Right lobe of liver (tissue), 4 donors: ENCODE measurements around the gene PIP5K1B.

Source experiments
- POLR2A ChIP-seq: fragments of 450-650 bp; IDR thresholded peaks from one replicate; pipeline ENCODE4 v1.6.1; 2017; ENCODE audit warnings: antibody characterized with exemption, mild to moderate bottlenecking
- TF ChIP-seq, protein P1 (sequence below), 4 donors: fragments of 200-600 bp in 3 of 4; fragments of 450-650 bp in 1 of 4; IDR thresholded peaks; one replicate each; pipeline versions ENCODE4 v1.5.1 to v1.8.0; 2016 to 2022; ENCODE audit warnings: antibody characterized with exemption in 4 of 4, mild to moderate bottlenecking in 2 of 4
- donor health status: DM: no; HTN: no; CAD: no.
- donor health status: DM: no; HTN: no; CAD: no.
- donor health status: DM: no; HTN: yes; CAD: no.

DNA sequence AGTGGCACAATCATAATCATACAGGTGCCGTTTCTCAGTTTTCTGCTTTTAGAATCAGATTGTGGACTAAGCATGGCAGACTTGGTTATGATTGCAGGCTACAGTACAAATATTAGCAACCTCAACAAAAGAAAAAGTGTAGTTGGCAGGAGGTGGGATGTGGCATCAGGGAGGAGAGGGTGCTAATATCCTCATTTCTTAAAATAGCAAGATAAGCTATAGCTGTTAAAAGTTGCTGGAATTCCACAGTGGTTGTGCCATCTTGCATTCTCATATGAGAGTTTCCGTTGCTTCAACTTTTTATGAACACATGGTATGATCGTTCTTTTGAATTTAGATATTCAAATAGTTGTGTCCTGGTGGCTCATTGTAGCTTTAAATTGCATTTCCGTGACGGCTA, 21.4 kb downstream of the PIP5K1B start:
- TF ChIP-seq, protein P1, sequence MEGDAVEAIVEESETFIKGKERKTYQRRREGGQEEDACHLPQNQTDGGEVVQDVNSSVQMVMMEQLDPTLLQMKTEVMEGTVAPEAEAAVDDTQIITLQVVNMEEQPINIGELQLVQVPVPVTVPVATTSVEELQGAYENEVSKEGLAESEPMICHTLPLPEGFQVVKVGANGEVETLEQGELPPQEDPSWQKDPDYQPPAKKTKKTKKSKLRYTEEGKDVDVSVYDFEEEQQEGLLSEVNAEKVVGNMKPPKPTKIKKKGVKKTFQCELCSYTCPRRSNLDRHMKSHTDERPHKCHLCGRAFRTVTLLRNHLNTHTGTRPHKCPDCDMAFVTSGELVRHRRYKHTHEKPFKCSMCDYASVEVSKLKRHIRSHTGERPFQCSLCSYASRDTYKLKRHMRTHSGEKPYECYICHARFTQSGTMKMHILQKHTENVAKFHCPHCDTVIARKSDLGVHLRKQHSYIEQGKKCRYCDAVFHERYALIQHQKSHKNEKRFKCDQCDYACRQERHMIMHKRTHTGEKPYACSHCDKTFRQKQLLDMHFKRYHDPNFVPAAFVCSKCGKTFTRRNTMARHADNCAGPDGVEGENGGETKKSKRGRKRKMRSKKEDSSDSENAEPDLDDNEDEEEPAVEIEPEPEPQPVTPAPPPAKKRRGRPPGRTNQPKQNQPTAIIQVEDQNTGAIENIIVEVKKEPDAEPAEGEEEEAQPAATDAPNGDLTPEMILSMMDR (IDR thresholded peaks at IDR 0.05): no peak
- no peak for TF ChIP-seq POLR2A
